ENCODE results near the gene PTPRA. TPM values are rescaled to one million over a fixed set of nuclear protein-coding genes. Genes with fewer than 3 reads are reported as not detected.
"Not testable (repeated sequence)": the region's sequence is repeated elsewhere in the genome, so short reads cannot be mapped to it uniquely, and the experiment has no call there.

The PTPRA gene
- total RNA-seq, 2 donors from 2014 or later = 52.4 to 58.7 TPM

GRCh38 chr20:3014179-3014578, 140.9 kb downstream of the PTPRA start:
- Histone ChIP-seq H3K27me3 (ENCODE audit: control insufficient read depth, insufficient read depth, low read length, poor library complexity, severe bottlenecking) (no peaks in the 10 kb centered on the region), H3K4me1 (ENCODE audit: control insufficient read depth, insufficient read depth, low read length) (no peaks in the 10 kb centered on the region), H3K9ac (ENCODE audit: extremely low read depth, low read length, poor library complexity, severe bottlenecking) (no peak overlapping the region), H3K9me3 (ENCODE audit: control insufficient read depth, low read length) (no peaks in the 10 kb centered on the region), H3K36me3 (ENCODE audit: control insufficient read depth, insufficient read depth, low read length) (peaks cover 61% of the 10 kb centered on the region), H3K27ac (ENCODE audit: low read depth, low read length) (no peak overlapping the region), H3K4me3 (ENCODE audit: low read length) (no peak overlapping the region)
- peaks cover 8% of the 10 kb centered on the region for H3K9me3 Mint-ChIP-seq
- TF ChIP-seq CTCF (conservative IDR thresholded peaks at IDR 0.05) = no peak
- 94 to 95% methylated on average over 7 of the region's 7 CpGs for WGBS, 2 experiments (ENCODE audit: insufficient coverage in 1 of 2, insufficient read length in 1 of 2)
- peaks cover 58% of the 10 kb centered on the region for H3K36me3 Mint-ChIP-seq (ENCODE audit: low read depth)
- H3K27ac Mint-ChIP-seq = no peak overlapping the region
- no peak overlapping the region for H3K4me3 Mint-ChIP-seq
- no peaks in the 10 kb centered on the region for H3K27me3 Mint-ChIP-seq (ENCODE audit: insufficient read depth)
- DNase-seq = no peak
- H3K4me1 Mint-ChIP-seq = no peaks in the 10 kb centered on the region

- TF ChIP-seq CTCF (conservative IDR thresholded peaks at IDR 0.05) = no peak
- H3K27me3 ChIP-seq (ENCODE audit: control insufficient read depth, insufficient read depth, low read length, poor library complexity, severe bottlenecking) = no peaks in the 10 kb centered on the region
- no peak overlapping the region for H3K27ac ChIP-seq (ENCODE audit: low read depth, low read length)
- H3K9ac ChIP-seq (ENCODE audit: extremely low read depth, low read length, poor library complexity, severe bottlenecking) = no peak overlapping the region
- WGBS, 2 experiments (ENCODE audit: insufficient coverage in 1 of 2, insufficient read length in 1 of 2) = 100% methylated on average over 1 to 3 of the region's 3 CpGs
- H3K9me3 ChIP-seq (ENCODE audit: control insufficient read depth, low read length) = no peaks in the 10 kb centered on the region
- H3K4me1 ChIP-seq (ENCODE audit: control insufficient read depth, insufficient read depth, low read length) = no peaks in the 10 kb centered on the region
- no peak overlapping the region for H3K4me3 Mint-ChIP-seq
- peaks cover 57% of the 10 kb centered on the region for H3K36me3 ChIP-seq (ENCODE audit: control insufficient read depth, insufficient read depth, low read length)
- no peaks in the 10 kb centered on the region for H3K27me3 Mint-ChIP-seq (ENCODE audit: insufficient read depth)
- DNase-seq = no peak
- H3K4me3 ChIP-seq (ENCODE audit: low read length) = no peak overlapping the region
- no peaks in the 10 kb centered on the region for H3K4me1 Mint-ChIP-seq
- H3K27ac Mint-ChIP-seq = no peak overlapping the region
- peaks cover 11% of the 10 kb centered on the region for H3K9me3 Mint-ChIP-seq
- H3K36me3 Mint-ChIP-seq (ENCODE audit: low read depth) = peaks cover 57% of the 10 kb centered on the region
These were observed 141.4 kb downstream of the PTPRA start for GRCh38 chr20:3014662-3015061.

GRCh38 chr20:3015302-3015701, 142.0 kb downstream of the PTPRA start:
- not testable (repeated sequence) for H3K4me1 ChIP-seq (ENCODE audit: control insufficient read depth, insufficient read depth, low read length); H3K27ac ChIP-seq (ENCODE audit: low read depth, low read length); H3K27me3 Mint-ChIP-seq (ENCODE audit: insufficient read depth); H3K27me3 ChIP-seq (ENCODE audit: control insufficient read depth, insufficient read depth, low read length, poor library complexity, severe bottlenecking); H3K4me1 Mint-ChIP-seq; DNase-seq; H3K9ac ChIP-seq (ENCODE audit: extremely low read depth, low read length, poor library complexity, severe bottlenecking); H3K27ac Mint-ChIP-seq; H3K4me3 Mint-ChIP-seq; H3K4me3 ChIP-seq (ENCODE audit: low read length); H3K9me3 ChIP-seq (ENCODE audit: control insufficient read depth, low read length)
- Mint-ChIP-seq H3K36me3 (ENCODE audit: low read depth) (peaks cover 57% of the 10 kb centered on the region), H3K9me3 (peaks cover 16% of the 10 kb centered on the region)
- WGBS, 2 experiments (ENCODE audit: insufficient coverage in 1 of 2, insufficient read length in 1 of 2) = 100% methylated on average over 4 of the region's 5 CpGs; no CpG with 5 or more reads in 1 of the 2 experiments
- H3K36me3 ChIP-seq (ENCODE audit: control insufficient read depth, insufficient read depth, low read length) = peaks cover 54% of the 10 kb centered on the region

GRCh38 chr20:3021327-3021726, 148.0 kb downstream of the PTPRA start:
- Histone ChIP-seq H3K27ac (ENCODE audit: low read depth, low read length) (no peak overlapping the region), H3K4me3 (ENCODE audit: low read length) (no peak overlapping the region), H3K27me3 (ENCODE audit: control insufficient read depth, insufficient read depth, low read length, poor library complexity, severe bottlenecking) (no peaks in the 10 kb centered on the region), H3K4me1 (ENCODE audit: control insufficient read depth, insufficient read depth, low read length) (peaks cover 7% of the 10 kb centered on the region), H3K36me3 (ENCODE audit: control insufficient read depth, insufficient read depth, low read length) (peaks cover 60% of the 10 kb centered on the region), H3K9me3 (ENCODE audit: control insufficient read depth, low read length) (no peaks in the 10 kb centered on the region), H3K9ac (ENCODE audit: extremely low read depth, low read length, poor library complexity, severe bottlenecking) (no peak overlapping the region)
- peaks cover 84% of the 10 kb centered on the region for H3K36me3 Mint-ChIP-seq (ENCODE audit: low read depth)
- H3K9me3 Mint-ChIP-seq = peaks cover 18% of the 10 kb centered on the region
- H3K27me3 Mint-ChIP-seq (ENCODE audit: insufficient read depth) = no peaks in the 10 kb centered on the region
- DNase-seq = no peak
- H3K4me3 Mint-ChIP-seq = no peak overlapping the region
- WGBS, 2 experiments (ENCODE audit: insufficient coverage in 1 of 2, insufficient read length in 1 of 2) = 91 to 100% methylated on average over 4 of the region's 4 CpGs
- H3K27ac Mint-ChIP-seq = no peak overlapping the region
- peaks cover 15% of the 10 kb centered on the region for H3K4me1 Mint-ChIP-seq
- TF ChIP-seq CTCF (conservative IDR thresholded peaks at IDR 0.05) = no peak

Data from endodermal cell (in vitro differentiated cells).